Smooth muscle cell (in vitro differentiated cells): Measurements from ENCODE around the gene XKRX. TPM values are rescaled to one million over a fixed set of nuclear protein-coding genes. Genes with fewer than 3 reads are reported as not detected.

Source experiments
- DNase-seq: peaks from one replicate; lab custom pipeline; 2025; ENCODE audit not compliant: unreplicated experiment; lab: John Stamatoyannopoulos, UW
- H2AFZ ChIP-seq: fragments of 200-600 bp; sonication (generic); 2 replicates; pipeline ENCODE4 v1.6.0; 2016; ENCODE audit warnings: antibody characterized with exemption, low read depth, mild to moderate bottlenecking
- H3F3A ChIP-seq: fragments of 200-600 bp; sonication (generic); 2 replicates; pipeline ENCODE4 v1.6.0; 2017; ENCODE audit warnings: antibody characterized with exemption, low read depth
- H3K27ac ChIP-seq: fragments of 200-600 bp; sonication (generic); 2 replicates; pipeline ENCODE4 v1.5.1; 2016; ENCODE audit warnings: low read depth, mild to moderate bottlenecking
- H3K27me3 ChIP-seq: fragments of 200-600 bp; sonication (generic); 2 replicates; pipeline ENCODE4 v1.6.1; 2016; ENCODE audit warnings: low read depth, mild to moderate bottlenecking
- H3K36me3 ChIP-seq: fragments of 200-600 bp; sonication (generic); 2 replicates; pipeline ENCODE4 v1.5.1; 2016; ENCODE audit warnings: low read depth
- H3K4me1 ChIP-seq: fragments of 200-600 bp; sonication (generic); 2 replicates; pipeline ENCODE4 v1.5.1; 2016; ENCODE audit warnings: low read depth
- H3K4me2 ChIP-seq: fragments of 200-600 bp; sonication (generic); 2 replicates; pipeline ENCODE4 v1.6.0; 2016; ENCODE audit warnings: mild to moderate bottlenecking
- H3K4me3 ChIP-seq: fragments of 200-600 bp; sonication (generic); 2 replicates; pipeline ENCODE4 v1.5.1; 2016; ENCODE audit warnings: mild to moderate bottlenecking
- H3K79me2 ChIP-seq: fragments of 200-600 bp; sonication (generic); 2 replicates; pipeline ENCODE4 v1.6.0; 2016; ENCODE audit warnings: low read depth, mild to moderate bottlenecking
- H3K9ac ChIP-seq: fragments of 200-600 bp; sonication (generic); 2 replicates; pipeline ENCODE4 v1.6.0; 2016; ENCODE audit warnings: low read depth
- H3K9me3 ChIP-seq: fragments of 200-600 bp; sonication (generic); replicated peaks from 2 replicates; pipeline ENCODE4 v1.5.1; 2016; ENCODE audit warnings: low read depth
- H4K20me1 ChIP-seq: fragments of 200-600 bp; sonication (generic); 2 replicates; pipeline ENCODE4 v1.6.0; 2016; ENCODE audit warnings: low read depth
- CTCF ChIP-seq: fragments of 200-600 bp; sonication (generic); IDR thresholded peaks from 2 replicates; pipeline ENCODE4 v1.5.1; 2017; ENCODE audit warnings: borderline replicate concordance, mild to moderate bottlenecking, antibody characterized with exemption; ENCODE audit not compliant: insufficient read depth, poor library complexity, severe bottlenecking
- WGBS: methylation state at CpG from one replicate; pipeline ENCODE4 v1.1.7; 2016; ENCODE audit warnings: low lambda C conversion rate; 5-methylcytosine and 5-hydroxymethylcytosine counted together
- polyA plus RNA-seq: library from polyadenylated mRNA; unstranded; fragments of >200 nt; fragmentation: Nextera tagmentation; extraction: Ambion mirVana; gene quantifications from 2 replicates; pipeline ENCODE4 v1.2.1, GENCODE V29; 2016
- total RNA-seq: library from RNA; depleted of rRNA; stranded (reverse); fragments of >200 nt; gene quantifications from 2 replicates; pipeline ENCODE4 v1.2.3, GENCODE V29; 2014

Gene XKRX
- total and polyA plus RNA-seq, 2 experiments from 2014 or later: 2.2 TPM; not detected in 1

GRCh38 chrX:100935767-100936166, 7.0 kb upstream of the XKRX start:
- Histone ChIP-seq H3K4me2 (no peak overlapping the region), H2AFZ (no peak overlapping the region), H3K27me3 (no peaks in the 10 kb centered on the region), H3K27ac (no peak overlapping the region), H3K36me3 (no peaks in the 10 kb centered on the region), H3F3A (no peaks in the 10 kb centered on the region), H4K20me1 (no peaks in the 10 kb centered on the region), H3K4me3 (no peak overlapping the region), H3K9me3 (no peaks in the 10 kb centered on the region), H3K4me1 (no peaks in the 10 kb centered on the region), H3K9ac (no peak overlapping the region), H3K79me2 (no peaks in the 10 kb centered on the region)
- DNase-seq: no peak
- WGBS: 82% methylated on average over 2 of the region's 2 CpGs
- TF ChIP-seq CTCF: no peak

GRCh38 chrX:100931925-100932285, 3.2 kb upstream of the XKRX start:
- Histone ChIP-seq H4K20me1 (no peaks in the 10 kb centered on the region), H3K4me1 (no peaks in the 10 kb centered on the region), H3K27me3 (peaks cover 5% of the 10 kb centered on the region), H2AFZ (no peak overlapping the region), H3F3A (no peaks in the 10 kb centered on the region), H3K4me3 (no peak overlapping the region), H3K9ac (no peak overlapping the region), H3K4me2 (no peak overlapping the region), H3K79me2 (no peaks in the 10 kb centered on the region), H3K9me3 (no peaks in the 10 kb centered on the region), H3K36me3 (no peaks in the 10 kb centered on the region), H3K27ac (no peak overlapping the region)
- no peak for TF ChIP-seq CTCF
- DNase-seq: no peak
- WGBS: 65% methylated on average over 3 of the region's 3 CpGs

- DNase-seq: no peak
- no peak overlapping the region for H3K27ac ChIP-seq
- H3K4me1 ChIP-seq: no peaks in the 10 kb centered on the region
- no peaks in the 10 kb centered on the region for H3K79me2 ChIP-seq
- peaks cover 5% of the 10 kb centered on the region for H3K27me3 ChIP-seq
- 81% methylated on average over 4 of the region's 4 CpGs for WGBS
- H3K9ac ChIP-seq: no peak overlapping the region
- no peaks in the 10 kb centered on the region for H3F3A ChIP-seq
- no peaks in the 10 kb centered on the region for H3K9me3 ChIP-seq
- TF ChIP-seq CTCF: no peak
- H2AFZ ChIP-seq: no peak overlapping the region
- H4K20me1 ChIP-seq: no peaks in the 10 kb centered on the region
- H3K36me3 ChIP-seq: no peaks in the 10 kb centered on the region
- no peak overlapping the region for H3K4me2 ChIP-seq
- no peak overlapping the region for H3K4me3 ChIP-seq
Observed at GRCh38 chrX:100931218-100931924, 2.7 kb upstream of the XKRX start.

GRCh38 chrX:100926453-100926852, 2.3 kb downstream of the XKRX start:
- no peak overlapping the region for H3K4me2 ChIP-seq
- TF ChIP-seq CTCF: no peak
- H3K36me3 ChIP-seq: no peaks in the 10 kb centered on the region
- H3K27me3 ChIP-seq: peaks cover 5% of the 10 kb centered on the region
- no peaks in the 10 kb centered on the region for H3K9me3 ChIP-seq
- DNase-seq: no peak
- H4K20me1 ChIP-seq: no peaks in the 10 kb centered on the region
- no peak overlapping the region for H3K27ac ChIP-seq
- H3K4me1 ChIP-seq: no peaks in the 10 kb centered on the region
- H2AFZ ChIP-seq: no peak overlapping the region
- H3K79me2 ChIP-seq: no peaks in the 10 kb centered on the region
- no peak overlapping the region for H3K4me3 ChIP-seq
- H3F3A ChIP-seq: no peaks in the 10 kb centered on the region
- 67% methylated on average over 2 of the region's 2 CpGs for WGBS
- H3K9ac ChIP-seq: no peak overlapping the region
